HFFc6 (cell line): ENCODE results near the gene F7. TPM values are rescaled to one million over a fixed set of nuclear protein-coding genes. Genes with fewer than 3 reads are reported as not detected.

ENCODE experiments used
- DNase-seq: peaks from one replicate; pipeline ENCODE4 v3.0.0-alpha.2; 2018
- H3K27ac Mint-ChIP-seq: 2 replicates; pipeline ENCODE4 v1.8.0; 2020; ENCODE audit warnings: mild to moderate bottlenecking, mixed read lengths
- H3K27me3 Mint-ChIP-seq: 2 replicates; pipeline ENCODE4 v1.8.0; 2021; ENCODE audit warnings: mild to moderate bottlenecking, moderate library complexity, mixed read lengths; ENCODE audit not compliant: insufficient read depth
- H3K36me3 Mint-ChIP-seq: 2 replicates; pipeline ENCODE4 v1.8.0; 2021; ENCODE audit warnings: low read depth, mixed read lengths
- H3K4me1 Mint-ChIP-seq: 2 replicates; pipeline ENCODE4 v1.8.0; 2020; ENCODE audit warnings: low read depth, mixed read lengths
- H3K4me3 Mint-ChIP-seq: 2 replicates; pipeline ENCODE4 v1.8.0; 2020; ENCODE audit warnings: mild to moderate bottlenecking, moderate library complexity, mixed read lengths
- H3K9me3 Mint-ChIP-seq: 2 replicates; pipeline ENCODE4 v1.8.0; 2020; ENCODE audit warnings: mild to moderate bottlenecking, mixed read lengths
- total RNA-seq, 6 experiments: library from RNA; stranded (reverse); fragmentation: NEBNext Ultra II Directional; extraction: Animal tissue kit (Norgen Biotek cat#: 25700); gene quantifications; 2 replicates in 1 of 6; 3 replicates in 5 of 6; pipeline ENCODE4 v1.2.3, GENCODE V29; 2021
- TF ChIP-seq, protein P1 (sequence below): fragments of 200-600 bp; sonication (generic); IDR thresholded peaks from 2 replicates; pipeline ENCODE4 v1.5.0; 2021; ENCODE audit warnings: antibody characterized with exemption, mild to moderate bottlenecking

Gene F7
- total RNA-seq, 6 experiments from 2014 or later, result not detected

DNA sequence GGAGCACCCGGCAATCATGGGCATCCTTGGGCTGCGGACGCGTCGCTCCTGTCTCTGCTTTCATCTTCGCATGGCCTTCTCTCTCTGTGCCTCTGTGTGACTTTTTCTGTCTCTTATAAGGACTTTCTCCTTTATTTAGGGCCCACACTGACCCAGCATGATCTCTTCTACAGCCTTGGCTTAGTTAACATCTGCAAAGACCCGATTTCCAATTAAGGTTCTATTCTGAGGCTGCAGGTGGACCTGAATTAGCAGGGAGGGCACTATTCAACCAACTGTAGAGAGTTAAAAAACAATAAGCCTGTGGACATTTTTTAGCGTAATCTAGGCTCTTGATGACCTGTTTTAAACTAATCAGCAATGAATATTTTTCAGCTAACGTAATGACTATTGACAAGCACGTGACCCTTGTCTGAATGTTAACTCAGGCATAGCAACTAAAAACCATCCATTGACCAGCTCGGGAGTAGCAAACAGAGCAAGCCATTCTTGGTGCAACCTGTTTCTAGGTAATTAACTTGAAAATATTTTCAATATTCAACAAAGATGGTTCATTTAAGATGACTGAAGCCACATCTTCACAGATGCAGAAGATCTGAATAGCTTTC, 32.2 kb downstream of the F7 start:
- Mint-ChIP-seq H3K27me3 (peaks cover 4% of the 10 kb centered on the region; the same call in 1 of the 2 replicates), H3K36me3 (no peaks in the 10 kb centered on the region), H3K9me3 (no peaks in the 10 kb centered on the region), H3K4me3 (no peak overlapping the region), H3K27ac (no peak overlapping the region), H3K4me1 (no peaks in the 10 kb centered on the region)
- DNase-seq, result no peak
- TF ChIP-seq, protein P1, sequence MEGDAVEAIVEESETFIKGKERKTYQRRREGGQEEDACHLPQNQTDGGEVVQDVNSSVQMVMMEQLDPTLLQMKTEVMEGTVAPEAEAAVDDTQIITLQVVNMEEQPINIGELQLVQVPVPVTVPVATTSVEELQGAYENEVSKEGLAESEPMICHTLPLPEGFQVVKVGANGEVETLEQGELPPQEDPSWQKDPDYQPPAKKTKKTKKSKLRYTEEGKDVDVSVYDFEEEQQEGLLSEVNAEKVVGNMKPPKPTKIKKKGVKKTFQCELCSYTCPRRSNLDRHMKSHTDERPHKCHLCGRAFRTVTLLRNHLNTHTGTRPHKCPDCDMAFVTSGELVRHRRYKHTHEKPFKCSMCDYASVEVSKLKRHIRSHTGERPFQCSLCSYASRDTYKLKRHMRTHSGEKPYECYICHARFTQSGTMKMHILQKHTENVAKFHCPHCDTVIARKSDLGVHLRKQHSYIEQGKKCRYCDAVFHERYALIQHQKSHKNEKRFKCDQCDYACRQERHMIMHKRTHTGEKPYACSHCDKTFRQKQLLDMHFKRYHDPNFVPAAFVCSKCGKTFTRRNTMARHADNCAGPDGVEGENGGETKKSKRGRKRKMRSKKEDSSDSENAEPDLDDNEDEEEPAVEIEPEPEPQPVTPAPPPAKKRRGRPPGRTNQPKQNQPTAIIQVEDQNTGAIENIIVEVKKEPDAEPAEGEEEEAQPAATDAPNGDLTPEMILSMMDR, result no peak

DNA sequence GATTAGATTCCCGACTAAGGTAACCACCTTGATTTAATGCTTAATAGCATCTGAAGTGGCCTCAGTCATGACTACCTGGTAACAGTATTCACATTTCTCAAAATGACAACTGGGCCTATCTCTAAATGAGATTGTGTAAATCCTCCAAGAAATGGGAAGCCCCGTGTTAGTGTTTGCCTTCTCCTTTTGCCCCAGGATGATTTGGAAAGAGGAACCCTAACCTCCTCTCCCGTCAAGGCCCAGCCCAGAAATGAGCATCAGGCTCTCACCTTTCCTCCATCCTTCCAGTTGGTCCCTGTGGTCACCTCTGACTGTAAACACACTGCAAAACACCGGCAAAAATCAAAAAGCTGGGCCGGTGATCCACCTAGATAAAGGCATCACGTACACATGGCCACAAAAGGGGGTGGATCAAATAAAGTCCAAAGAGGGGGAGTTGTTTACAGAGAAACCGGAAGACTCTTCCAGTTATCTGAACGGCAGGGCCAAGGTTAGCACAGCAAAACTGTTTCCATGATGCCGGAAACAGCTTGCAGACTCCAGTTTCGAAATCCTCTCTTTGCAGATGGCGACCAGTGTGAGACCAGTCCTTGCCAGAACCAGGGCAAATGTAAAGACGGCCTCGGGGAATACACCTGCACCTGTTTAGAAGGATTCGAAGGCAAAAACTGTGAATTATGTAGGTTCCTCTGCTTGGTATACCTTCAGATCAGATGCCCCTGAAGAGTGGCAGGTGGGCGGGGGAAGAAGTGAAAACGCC, 33.4 kb downstream of the F7 start:
- peaks cover 4% of the 10 kb centered on the region; the same call in 1 of the 2 replicates for H3K27me3 Mint-ChIP-seq
- TF ChIP-seq, protein P1, result no peak
- H3K27ac Mint-ChIP-seq, result no peak overlapping the region
- DNase-seq, result no peak
- no peaks in the 10 kb centered on the region for H3K9me3 Mint-ChIP-seq
- no peak overlapping the region for H3K4me3 Mint-ChIP-seq
- H3K36me3 Mint-ChIP-seq, result no peaks in the 10 kb centered on the region
- no peaks in the 10 kb centered on the region for H3K4me1 Mint-ChIP-seq

DNA sequence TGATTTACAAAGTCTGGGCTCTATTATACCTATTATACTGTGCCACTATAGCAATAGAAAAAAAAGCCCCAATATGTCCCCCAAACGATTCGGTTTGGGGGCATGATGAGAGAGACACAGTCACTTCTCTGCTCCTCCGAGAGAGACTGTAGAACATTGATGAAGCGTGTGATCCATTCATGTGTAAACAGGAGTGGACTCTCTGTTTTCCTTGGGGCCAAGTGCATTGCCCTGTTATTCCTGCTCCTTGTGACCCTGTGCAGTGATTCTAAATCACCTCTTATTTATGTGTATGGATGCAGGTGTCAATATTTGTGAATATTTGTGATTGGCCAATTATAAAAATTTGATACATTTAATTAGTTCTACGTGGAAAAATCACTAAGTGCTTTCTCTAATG, 34.0 kb downstream of the F7 start:
- Mint-ChIP-seq H3K4me1 (no peaks in the 10 kb centered on the region), H3K9me3 (no peaks in the 10 kb centered on the region), H3K4me3 (no peak overlapping the region), H3K27ac (no peak overlapping the region), H3K27me3 (peaks cover 2% of the 10 kb centered on the region; the same call in 1 of the 2 replicates), H3K36me3 (no peaks in the 10 kb centered on the region)
- TF ChIP-seq, protein P1, result no peak
- no peak for DNase-seq

DNA sequence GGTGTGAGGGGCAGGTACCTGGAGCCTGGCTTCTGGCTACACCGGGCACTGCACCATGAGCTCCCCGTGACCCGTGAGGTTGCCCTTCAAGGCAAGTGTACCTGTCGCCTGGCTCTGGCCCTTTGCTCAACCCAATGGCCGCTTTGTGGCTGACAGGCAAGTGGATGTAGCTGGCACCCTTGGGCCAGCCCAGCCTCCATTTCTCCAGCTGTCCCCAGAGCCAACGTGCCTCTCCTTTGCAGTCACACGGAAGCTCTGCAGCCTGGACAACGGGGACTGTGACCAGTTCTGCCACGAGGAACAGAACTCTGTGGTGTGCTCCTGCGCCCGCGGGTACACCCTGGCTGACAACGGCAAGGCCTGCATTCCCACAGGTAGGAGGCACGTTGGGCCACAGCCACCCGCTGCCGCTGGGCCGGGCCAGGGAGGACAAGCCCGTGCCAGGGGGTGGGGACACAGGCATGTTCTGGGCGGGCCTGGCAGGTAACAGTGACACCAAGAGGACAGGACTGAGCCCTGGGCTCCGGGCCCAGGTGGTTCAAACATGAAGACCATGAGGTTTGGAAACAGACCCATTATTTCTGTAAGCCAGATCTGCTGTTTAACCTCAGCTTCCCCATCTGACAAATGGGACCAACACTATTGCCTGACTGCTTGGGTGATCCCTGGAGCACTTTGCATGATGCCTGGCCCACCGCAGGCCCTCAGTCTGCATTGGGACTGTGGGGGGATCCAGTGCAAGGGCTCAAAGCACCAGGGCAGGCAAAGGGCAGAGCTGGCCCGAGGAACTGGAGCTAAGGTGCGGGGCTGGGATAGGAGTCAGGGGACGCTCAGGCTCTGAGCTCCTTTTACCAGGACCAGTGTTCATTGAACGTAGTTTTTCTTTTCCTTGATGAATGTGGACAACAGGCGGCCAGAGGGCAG, 35.3 kb downstream of the F7 start:
- DNase-seq, result no peak
- Mint-ChIP-seq H3K27me3 (peaks cover 2% of the 10 kb centered on the region; the same call in 1 of the 2 replicates), H3K36me3 (no peaks in the 10 kb centered on the region), H3K4me1 (no peaks in the 10 kb centered on the region), H3K4me3 (no peak overlapping the region), H3K27ac (no peak overlapping the region), H3K9me3 (no peaks in the 10 kb centered on the region)
- TF ChIP-seq, protein P1, result no peak

DNA sequence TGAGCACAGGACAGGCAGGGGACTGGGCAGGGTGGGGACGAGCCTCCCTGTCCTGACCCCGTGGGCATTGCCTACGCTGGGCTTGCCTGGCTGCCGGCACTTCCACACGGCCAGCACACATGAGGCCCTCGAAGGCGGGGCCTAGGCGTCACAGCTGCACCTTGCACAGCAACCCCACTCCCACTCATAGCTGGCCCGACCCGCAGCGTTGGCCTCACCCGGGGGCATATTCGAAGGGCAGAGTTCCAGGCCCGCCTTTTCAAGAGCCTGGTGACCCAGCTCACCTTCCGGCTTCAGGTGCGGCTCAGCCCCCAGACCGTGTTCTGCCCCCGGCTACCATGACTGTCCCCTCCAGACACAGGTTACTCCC, 36.0 kb downstream of the F7 start:
- H3K27ac Mint-ChIP-seq, result no peak overlapping the region
- DNase-seq, result no peak
- H3K9me3 Mint-ChIP-seq, result no peaks in the 10 kb centered on the region
- peaks cover 2% of the 10 kb centered on the region; the same call in 1 of the 2 replicates for H3K27me3 Mint-ChIP-seq
- no peaks in the 10 kb centered on the region for H3K4me1 Mint-ChIP-seq
- TF ChIP-seq, protein P1, result no peak
- no peaks in the 10 kb centered on the region for H3K36me3 Mint-ChIP-seq
- no peak overlapping the region for H3K4me3 Mint-ChIP-seq
